Measurements from ENCODE around the gene BTN3A1.

Gene BTN3A1

DNA sequence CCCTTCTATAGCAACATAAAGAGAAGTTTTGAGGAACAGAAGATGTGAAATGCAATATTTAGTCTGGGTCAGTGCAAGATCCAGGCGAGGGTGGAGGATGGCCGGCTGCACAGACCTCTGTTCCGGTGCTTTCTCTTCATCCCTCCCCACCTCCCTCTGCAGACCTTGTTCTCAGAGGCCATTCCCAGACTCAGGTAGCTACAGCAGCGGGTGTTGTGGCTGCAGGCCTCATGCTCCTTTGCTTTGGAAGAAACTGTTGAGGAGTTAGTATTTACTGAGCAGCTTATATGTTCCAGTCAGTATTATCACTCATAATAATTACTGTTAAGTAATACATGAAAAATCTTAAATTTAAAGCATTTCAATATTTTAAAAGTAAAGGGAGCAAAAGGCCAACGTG is 39.9 kb downstream of the BTN3A1 start:
- no peak overlapping the region for H3K9ac ChIP-seq (ENCODE audit: low read depth, low read length)
- H3K36me3 ChIP-seq (ENCODE audit: insufficient read depth, low read length): no peaks in the 10 kb centered on the region
- 91% methylated on average over 5 of the region's 5 CpGs for WGBS
- no peaks in the 10 kb centered on the region for H3K9me3 ChIP-seq (ENCODE audit: insufficient read depth, low read depth, low read length)
- H3K4me3 ChIP-seq (ENCODE audit: low read length): no peak overlapping the region
- no peaks in the 10 kb centered on the region for H3K4me1 ChIP-seq (ENCODE audit: insufficient read depth, low read length)
- no peaks in the 10 kb centered on the region for H3K27me3 ChIP-seq (ENCODE audit: insufficient read depth, low read length)
- H3K27ac ChIP-seq (ENCODE audit: low read depth, low read length): no peak overlapping the region

DNA sequence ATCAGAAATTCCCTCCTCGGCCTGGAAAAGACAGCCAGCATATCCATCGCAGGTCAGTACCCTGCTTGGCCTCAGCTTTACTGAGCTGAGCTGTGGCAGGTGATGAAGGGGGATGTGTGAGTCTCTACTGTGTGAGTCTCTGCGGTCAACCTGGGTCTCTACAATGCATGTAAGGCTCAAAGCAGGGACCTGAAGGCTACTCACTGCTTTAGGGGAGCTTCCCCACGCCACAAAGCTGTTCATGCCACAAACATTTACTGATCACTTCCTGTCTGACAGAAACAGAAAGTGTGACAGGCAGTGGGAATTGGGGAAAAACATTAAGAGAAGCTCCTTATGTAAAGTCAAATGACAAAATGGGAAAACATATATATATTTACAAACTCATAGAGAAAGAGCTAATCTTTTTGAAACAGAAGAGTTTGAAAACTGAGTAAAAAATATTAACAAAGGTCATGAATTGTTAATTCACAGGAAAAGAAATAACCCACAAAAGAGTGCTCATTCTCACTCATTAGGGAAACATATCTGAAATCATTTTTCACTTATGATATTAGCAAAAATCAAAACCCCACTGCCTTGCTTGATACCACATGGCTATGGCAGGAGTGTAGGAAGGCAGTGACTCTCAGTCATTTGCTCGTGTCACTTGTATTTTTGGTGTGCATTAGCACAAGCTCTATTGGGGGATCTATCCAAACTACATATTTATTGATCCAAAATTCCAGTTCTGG is 44.0 kb downstream of the BTN3A1 start:
- Histone ChIP-seq H3K4me1 (ENCODE audit: insufficient read depth, low read length) (no peaks in the 10 kb centered on the region), H3K27ac (ENCODE audit: low read depth, low read length) (no peak overlapping the region), H3K4me3 (ENCODE audit: low read length) (no peak overlapping the region), H3K9ac (ENCODE audit: low read depth, low read length) (no peak overlapping the region), H3K36me3 (ENCODE audit: insufficient read depth, low read length) (no peaks in the 10 kb centered on the region), H3K9me3 (ENCODE audit: insufficient read depth, low read depth, low read length) (no peaks in the 10 kb centered on the region), H3K27me3 (ENCODE audit: insufficient read depth, low read length) (no peaks in the 10 kb centered on the region)
- 90% methylated on average over 5 of the region's 5 CpGs for WGBS

DNA sequence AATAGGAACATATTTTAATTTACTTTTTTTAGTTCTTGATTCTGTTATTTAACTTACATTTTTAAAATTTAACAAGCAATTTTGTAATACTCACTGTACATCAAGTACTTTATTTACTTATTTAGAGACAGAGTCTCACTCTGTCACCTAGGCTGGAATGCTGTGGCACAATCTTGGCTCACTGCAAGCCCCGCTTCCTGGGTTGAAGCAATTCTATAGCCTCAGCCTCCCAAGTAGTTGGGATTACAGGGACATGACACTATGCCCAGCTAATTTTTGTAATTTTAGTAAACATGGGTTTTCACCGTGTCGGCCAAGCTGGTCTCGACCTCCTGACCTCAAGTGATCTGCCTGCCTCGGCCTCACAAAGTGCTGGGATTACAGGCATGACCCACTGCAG is 45.2 kb downstream of the BTN3A1 start:
- Histone ChIP-seq H3K4me3 (ENCODE audit: low read length) (no peak overlapping the region), H3K27ac (ENCODE audit: low read depth, low read length) (no peak overlapping the region)
- 90% methylated on average over 5 of the region's 5 CpGs for WGBS

GRCh38 chr6:26450240-26450639 is 48.2 kb downstream of the BTN3A1 start:
- no peaks in the 10 kb centered on the region for H3K9me3 ChIP-seq (ENCODE audit: insufficient read depth, low read depth, low read length)
- 89% methylated on average over 1 of the region's 3 CpGs for WGBS
- H3K36me3 ChIP-seq (ENCODE audit: insufficient read depth, low read length): no peaks in the 10 kb centered on the region
- H3K27me3 ChIP-seq (ENCODE audit: insufficient read depth, low read length): no peaks in the 10 kb centered on the region
- no peak overlapping the region for H3K9ac ChIP-seq (ENCODE audit: low read depth, low read length)
- no peak overlapping the region for H3K4me3 ChIP-seq (ENCODE audit: low read length)
- H3K27ac ChIP-seq (ENCODE audit: low read depth, low read length): no peak overlapping the region
- no peaks in the 10 kb centered on the region for H3K4me1 ChIP-seq (ENCODE audit: insufficient read depth, low read length)

More for the DNA sequence above, 45.2 kb downstream of the BTN3A1 start:
- no peaks in the 10 kb centered on the region for H3K36me3 ChIP-seq (ENCODE audit: insufficient read depth, low read length)
- H3K4me1 ChIP-seq (ENCODE audit: insufficient read depth, low read length): no peaks in the 10 kb centered on the region
- no peaks in the 10 kb centered on the region for H3K27me3 ChIP-seq (ENCODE audit: insufficient read depth, low read length)
- no peaks in the 10 kb centered on the region for H3K9me3 ChIP-seq (ENCODE audit: insufficient read depth, low read depth, low read length)
- no peak overlapping the region for H3K9ac ChIP-seq (ENCODE audit: low read depth, low read length)

GRCh38 chr6:26452631-26453235 is 50.7 kb downstream of the BTN3A1 start:
- H3K4me1 ChIP-seq (ENCODE audit: insufficient read depth, low read length): peaks cover 5% of the 10 kb centered on the region; the same call in 1 of the 2 replicates
- no CpG with 5 or more reads among the region's 1 CpG for WGBS
- H3K4me3 ChIP-seq (ENCODE audit: low read length): no peak overlapping the region

GRCh38 chr6:26454631-26455030 is 52.6 kb downstream of the BTN3A1 start:
- Histone ChIP-seq H3K9ac (ENCODE audit: low read depth, low read length) (no peak overlapping the region), H3K27me3 (ENCODE audit: insufficient read depth, low read length) (no peaks in the 10 kb centered on the region), H3K36me3 (ENCODE audit: insufficient read depth, low read length) (peaks cover 6% of the 10 kb centered on the region), H3K4me3 (ENCODE audit: low read length) (no peak overlapping the region), H3K4me1 (ENCODE audit: insufficient read depth, low read length) (peaks cover 5% of the 10 kb centered on the region; the same call in 1 of the 2 replicates), H3K27ac (ENCODE audit: low read depth, low read length) (no peak overlapping the region), H3K9me3 (ENCODE audit: insufficient read depth, low read depth, low read length) (no peaks in the 10 kb centered on the region)
- 43% methylated on average over 1 of the region's 1 CpG for WGBS

More at GRCh38 chr6:26452631-26453235, 50.7 kb downstream of the BTN3A1 start:
- Histone ChIP-seq H3K27ac (ENCODE audit: low read depth, low read length) (no peak overlapping the region), H3K9me3 (ENCODE audit: insufficient read depth, low read depth, low read length) (no peaks in the 10 kb centered on the region), H3K9ac (ENCODE audit: low read depth, low read length) (no peak overlapping the region), H3K36me3 (ENCODE audit: insufficient read depth, low read length) (no peaks in the 10 kb centered on the region), H3K27me3 (ENCODE audit: insufficient read depth, low read length) (no peaks in the 10 kb centered on the region)

GRCh38 chr6:26455357-26455970 is 53.4 kb downstream of the BTN3A1 start:
- Histone ChIP-seq H3K27ac (ENCODE audit: low read depth, low read length) (no peak overlapping the region), H3K9me3 (ENCODE audit: insufficient read depth, low read depth, low read length) (no peaks in the 10 kb centered on the region), H3K9ac (ENCODE audit: low read depth, low read length) (no peak overlapping the region), H3K4me3 (ENCODE audit: low read length) (no peak overlapping the region), H3K4me1 (ENCODE audit: insufficient read depth, low read length) (peaks cover 5% of the 10 kb centered on the region; the same call in 1 of the 2 replicates), H3K36me3 (ENCODE audit: insufficient read depth, low read length) (peaks cover 15% of the 10 kb centered on the region), H3K27me3 (ENCODE audit: insufficient read depth, low read length) (no peaks in the 10 kb centered on the region)
- WGBS: 93% methylated on average over 3 of the region's 3 CpGs

DNA sequence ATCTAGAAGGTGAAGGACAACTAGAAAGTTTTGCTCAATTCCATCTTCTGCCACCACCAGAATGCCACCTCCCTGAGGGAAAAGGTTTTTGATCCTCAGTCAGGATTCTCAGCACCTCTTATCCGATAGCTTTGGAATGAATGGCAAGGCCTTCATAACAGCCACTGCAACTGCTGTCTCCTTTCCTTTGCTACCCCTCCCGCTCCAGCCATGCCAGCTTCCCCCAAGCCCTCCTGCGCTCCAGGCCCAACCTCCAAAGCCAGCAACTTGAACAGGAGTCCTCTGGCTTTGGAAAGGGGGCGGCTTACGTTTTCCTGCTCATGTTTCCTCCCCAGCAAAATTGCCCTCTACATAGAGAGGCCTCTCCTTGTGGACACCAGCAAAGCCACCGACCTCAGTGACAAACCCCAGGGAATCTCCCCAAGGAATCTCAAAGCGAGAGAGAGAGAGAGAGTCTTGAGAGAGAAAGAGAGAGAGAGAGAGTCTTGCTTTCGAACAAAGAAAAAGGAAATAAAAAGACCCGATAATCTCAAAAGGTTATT is 55.3 kb downstream of the BTN3A1 start:
- 26% methylated on average over 8 of the region's 9 CpGs for WGBS
- H3K27me3 ChIP-seq (ENCODE audit: insufficient read depth, low read length): no peaks in the 10 kb centered on the region
- H3K27ac ChIP-seq (ENCODE audit: low read depth, low read length): peak overlapping the region; percentile 58
- peaks cover 25% of the 10 kb centered on the region for H3K36me3 ChIP-seq (ENCODE audit: insufficient read depth, low read length)
- H3K4me3 ChIP-seq (ENCODE audit: low read length): peak overlapping the region; percentile 85
- no peaks in the 10 kb centered on the region for H3K9me3 ChIP-seq (ENCODE audit: insufficient read depth, low read depth, low read length)
- H3K4me1 ChIP-seq (ENCODE audit: insufficient read depth, low read length): peaks cover 5% of the 10 kb centered on the region; the same call in 1 of the 2 replicates
- H3K9ac ChIP-seq (ENCODE audit: low read depth, low read length): peak overlapping the region; percentile 86

DNA sequence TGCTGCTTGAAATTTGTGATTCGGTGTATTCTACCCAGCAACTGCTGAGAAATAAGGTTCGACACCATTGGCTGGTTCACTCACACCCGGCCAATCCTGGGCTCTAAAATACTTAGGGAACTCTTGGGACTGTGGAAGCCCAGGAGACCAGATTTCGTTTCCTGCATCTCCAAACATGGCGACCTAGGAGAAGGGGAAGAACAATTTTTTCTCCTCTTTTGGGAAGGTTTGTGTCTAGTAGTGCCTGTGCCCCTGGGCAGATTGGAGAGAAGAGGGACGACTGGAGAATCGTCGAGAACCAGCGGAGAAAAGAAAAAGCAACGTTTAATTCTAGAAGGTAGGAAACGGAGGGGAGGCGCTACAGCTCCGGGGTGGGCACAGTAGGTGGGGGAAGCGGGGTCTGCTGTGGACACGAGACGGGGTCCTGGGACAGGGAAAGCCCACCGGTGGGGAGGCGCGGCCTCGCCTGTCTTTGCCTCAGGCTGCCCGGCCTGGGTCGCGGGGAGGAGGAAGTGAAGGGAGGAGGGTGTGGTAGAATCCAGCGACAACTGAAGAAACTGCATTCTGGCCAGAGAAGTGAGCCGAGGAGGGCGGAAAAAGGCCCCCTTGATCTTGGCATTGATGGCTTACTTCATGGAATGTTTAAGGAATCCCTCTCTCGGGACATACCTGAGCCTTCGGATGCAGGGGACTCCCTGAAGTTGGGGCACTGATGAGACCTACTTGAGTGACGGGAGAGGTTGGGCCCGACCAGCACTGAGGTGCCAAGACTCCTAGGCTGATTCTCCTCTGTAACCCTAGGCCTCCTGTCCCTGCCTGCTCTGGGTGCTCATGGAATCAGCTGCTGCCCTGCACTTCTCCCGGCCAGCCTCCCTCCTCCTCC is 56.0 kb downstream of the BTN3A1 start, which contains the start of gene BTN2A1:
Gene BTN2A1, plus strand, starts transcription at position 150 of the 883 bp plus-strand sequence. Its CDS starts 682 bp downstream, at position 832.
- H3K27ac ChIP-seq (ENCODE audit: low read depth, low read length): peak within 1 kb of the TSS; percentile 69
- peak within 1 kb of the TSS; percentile 86 for H3K9ac ChIP-seq (ENCODE audit: low read depth, low read length)
- H3K27me3 ChIP-seq (ENCODE audit: insufficient read depth, low read length): no peaks in the 10 kb centered on the region
- WGBS: under 1% methylated on average over 29 of the region's 31 CpGs
- H3K4me1 ChIP-seq (ENCODE audit: insufficient read depth, low read length): peaks cover 5% of the 10 kb centered on the region; the same call in 1 of the 2 replicates
- peak within 1 kb of the TSS; percentile 85 for H3K4me3 ChIP-seq (ENCODE audit: low read length)
- H3K9me3 ChIP-seq (ENCODE audit: insufficient read depth, low read depth, low read length): no peaks in the 10 kb centered on the region
- H3K36me3 ChIP-seq (ENCODE audit: insufficient read depth, low read length): peaks cover 32% of the 10 kb centered on the region

DNA sequence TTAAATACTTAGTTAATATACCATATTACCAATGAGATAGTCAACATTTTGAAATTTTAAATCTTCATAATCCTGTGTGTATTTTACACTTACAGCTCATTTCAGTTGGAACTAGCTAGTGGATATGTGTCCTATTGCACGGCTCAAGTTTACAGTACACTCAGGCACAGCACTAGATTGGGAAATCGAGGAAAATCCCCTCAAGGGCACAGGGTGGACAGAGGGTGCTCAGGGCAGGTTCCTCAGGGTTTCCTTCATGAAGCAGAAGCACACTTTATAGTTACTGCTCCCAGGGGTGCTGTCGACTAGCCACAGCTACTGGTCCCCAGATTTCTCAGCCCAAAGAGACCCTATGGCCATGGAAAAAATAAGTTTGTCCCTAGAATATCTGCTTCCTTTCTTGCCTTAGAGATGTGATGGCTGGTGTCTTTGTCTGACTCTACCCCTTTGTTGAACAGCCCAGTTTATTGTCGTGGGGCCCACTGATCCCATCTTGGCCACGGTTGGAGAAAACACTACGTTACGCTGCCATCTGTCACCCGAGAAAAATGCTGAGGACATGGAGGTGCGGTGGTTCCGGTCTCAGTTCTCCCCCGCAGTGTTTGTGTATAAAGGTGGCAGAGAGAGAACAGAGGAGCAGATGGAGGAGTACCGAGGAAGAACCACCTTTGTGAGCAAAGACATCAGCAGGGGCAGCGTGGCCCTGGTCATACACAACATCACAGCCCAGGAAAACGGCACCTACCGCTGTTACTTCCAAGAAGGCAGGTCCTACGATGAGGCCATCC is 57.1 kb downstream of the BTN3A1 start:
- Histone ChIP-seq H3K9me3 (ENCODE audit: insufficient read depth, low read depth, low read length) (no peaks in the 10 kb centered on the region), H3K27ac (ENCODE audit: low read depth, low read length) (no peak overlapping the region), H3K4me1 (ENCODE audit: insufficient read depth, low read length) (peaks cover 5% of the 10 kb centered on the region; the same call in 1 of the 2 replicates), H3K9ac (ENCODE audit: low read depth, low read length) (no peak overlapping the region), H3K36me3 (ENCODE audit: insufficient read depth, low read length) (peaks cover 44% of the 10 kb centered on the region), H3K4me3 (ENCODE audit: low read length) (peak overlapping the region; percentile 85), H3K27me3 (ENCODE audit: insufficient read depth, low read length) (no peaks in the 10 kb centered on the region)
- WGBS: 96% methylated on average over 16 of the region's 16 CpGs
